BJ (cell line): ENCODE data around the gene HNRNPU. TPM values are rescaled to one million over a fixed set of nuclear protein-coding genes. Genes with fewer than 3 reads are reported as not detected.

Experiments used
- CTCF ChIA-PET: fragments of 350-600 bp; formaldehyde crosslinking; extraction: SDS; loops from one replicate; lab custom pipeline; 2021; ENCODE audit warnings: antibody characterized with exemption, inconsistent platforms; lab: Yijun Ruan, JAX
- POLR2A ChIA-PET: fragments of 300-600 bp; sonication (Branson Sonifier 250); formaldehyde crosslinking; extraction: SDS; loops from one replicate; lab custom pipeline; 2021; ENCODE audit warnings: antibody characterized with exemption; lab: Charles Lee
- DNase-seq: peaks from one replicate; pipeline ENCODE4 v3.0.0-alpha.2; 2011; ENCODE audit warnings: low read depth
- H3K27me3 ChIP-seq: 2 replicates; pipeline ENCODE4 v1.6.0; 2011; ENCODE audit warnings: low read length; ENCODE audit not compliant: control insufficient read depth, insufficient read depth
- H3K36me3 ChIP-seq: 2 replicates; pipeline ENCODE4 v1.5.1; 2011; ENCODE audit warnings: low read length; ENCODE audit not compliant: control insufficient read depth, insufficient read depth
- H3K4me3 ChIP-seq: 2 replicates; pipeline ENCODE4 v1.5.1; 2011; ENCODE audit warnings: low read depth, mild to moderate bottlenecking, control low read depth, low read length
- polyA plus RNA-seq: library from polyadenylated mRNA; depleted of rRNA; stranded (reverse); fragments of >200 nt; gene quantifications from 2 replicates; pipeline ENCODE4 v1.2.3, GENCODE V29; 2011
- TF ChIP-seq, protein P1 (sequence below): IDR thresholded peaks from 2 replicates; pipeline ENCODE4 v1.5.1; 2011; ENCODE audit warnings: low read depth, mild to moderate bottlenecking, control low read depth, inconsistent platforms, low read length, moderate library complexity; ENCODE audit not compliant: insufficient read depth

HNRNPU gene
- polyA plus RNA-seq, 1 experiment: 72.8 TPM

DNA sequence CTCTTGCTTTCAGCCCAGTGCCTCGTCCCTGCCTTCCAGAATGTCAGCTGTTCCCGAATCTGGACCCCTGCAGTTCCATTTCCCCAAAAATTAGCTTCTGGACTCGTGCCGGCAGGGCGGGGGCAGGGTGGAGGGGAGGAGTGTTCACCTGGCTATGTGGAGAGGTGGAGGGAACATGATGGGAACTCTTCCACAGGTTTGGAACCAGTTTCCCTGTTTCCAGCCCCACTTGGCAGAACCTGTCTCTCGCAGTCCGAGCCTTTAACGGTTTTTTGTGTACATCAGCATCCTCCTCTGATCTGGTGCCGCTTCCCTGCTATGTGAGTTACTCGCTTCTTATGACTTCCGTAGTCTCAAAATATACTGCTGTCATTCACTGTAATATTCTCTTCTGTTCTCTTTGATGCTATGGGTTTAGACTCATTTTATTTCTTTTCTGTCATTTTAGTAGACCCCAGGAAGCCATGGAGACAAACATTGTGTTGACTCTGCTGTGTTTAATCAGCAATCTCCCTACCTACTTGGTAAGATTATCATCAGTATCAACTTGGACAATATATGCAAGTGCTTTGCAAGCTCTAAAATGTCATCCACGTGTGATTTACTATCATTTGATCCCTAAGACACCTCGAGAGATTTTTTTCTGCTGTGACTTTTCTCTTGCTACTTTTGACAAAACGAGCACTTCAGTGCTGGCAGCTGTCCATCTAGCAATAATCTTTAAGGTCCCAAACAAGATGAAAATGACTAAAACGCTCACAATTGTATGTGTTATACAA is 33.3 kb upstream of the HNRNPU start:
- POLR2A ChIA-PET: no interaction called here
- CTCF ChIA-PET: no interaction called here

DNA sequence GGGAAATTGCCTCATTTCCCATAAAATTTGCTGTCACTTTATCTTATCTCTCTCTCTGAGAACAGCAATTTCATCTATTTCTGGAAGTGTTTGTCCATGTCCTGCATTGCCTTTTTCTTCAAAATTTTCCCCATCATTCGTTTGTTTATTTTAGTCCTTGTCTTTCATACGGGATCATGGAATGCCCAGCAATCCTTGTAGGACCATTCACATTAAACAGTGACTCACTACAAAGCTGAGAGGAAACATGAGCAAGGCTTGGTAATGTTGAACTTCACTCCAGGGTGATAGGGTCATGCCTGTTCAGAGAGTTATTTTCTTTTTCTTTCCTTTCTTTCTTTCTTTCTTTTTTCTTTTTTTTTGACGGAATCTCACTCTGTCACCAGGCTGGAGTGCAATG is 32.2 kb upstream of the HNRNPU start:
- no peaks in the 10 kb centered on the region for H3K36me3 ChIP-seq
- no peak overlapping the region for H3K4me3 ChIP-seq
- no peaks in the 10 kb centered on the region for H3K27me3 ChIP-seq
- ChIA-PET CTCF (no interaction called here), POLR2A (no interaction called here)
- TF ChIP-seq, protein P1, sequence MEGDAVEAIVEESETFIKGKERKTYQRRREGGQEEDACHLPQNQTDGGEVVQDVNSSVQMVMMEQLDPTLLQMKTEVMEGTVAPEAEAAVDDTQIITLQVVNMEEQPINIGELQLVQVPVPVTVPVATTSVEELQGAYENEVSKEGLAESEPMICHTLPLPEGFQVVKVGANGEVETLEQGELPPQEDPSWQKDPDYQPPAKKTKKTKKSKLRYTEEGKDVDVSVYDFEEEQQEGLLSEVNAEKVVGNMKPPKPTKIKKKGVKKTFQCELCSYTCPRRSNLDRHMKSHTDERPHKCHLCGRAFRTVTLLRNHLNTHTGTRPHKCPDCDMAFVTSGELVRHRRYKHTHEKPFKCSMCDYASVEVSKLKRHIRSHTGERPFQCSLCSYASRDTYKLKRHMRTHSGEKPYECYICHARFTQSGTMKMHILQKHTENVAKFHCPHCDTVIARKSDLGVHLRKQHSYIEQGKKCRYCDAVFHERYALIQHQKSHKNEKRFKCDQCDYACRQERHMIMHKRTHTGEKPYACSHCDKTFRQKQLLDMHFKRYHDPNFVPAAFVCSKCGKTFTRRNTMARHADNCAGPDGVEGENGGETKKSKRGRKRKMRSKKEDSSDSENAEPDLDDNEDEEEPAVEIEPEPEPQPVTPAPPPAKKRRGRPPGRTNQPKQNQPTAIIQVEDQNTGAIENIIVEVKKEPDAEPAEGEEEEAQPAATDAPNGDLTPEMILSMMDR: no peak
- no peak for DNase-seq

More for the DNA sequence above, 33.3 kb upstream of the HNRNPU start:
- no peak overlapping the region for H3K4me3 ChIP-seq
- TF ChIP-seq, protein P1: no peak
- no peaks in the 10 kb centered on the region for H3K36me3 ChIP-seq
- no peaks in the 10 kb centered on the region for H3K27me3 ChIP-seq
- no peak for DNase-seq

DNA sequence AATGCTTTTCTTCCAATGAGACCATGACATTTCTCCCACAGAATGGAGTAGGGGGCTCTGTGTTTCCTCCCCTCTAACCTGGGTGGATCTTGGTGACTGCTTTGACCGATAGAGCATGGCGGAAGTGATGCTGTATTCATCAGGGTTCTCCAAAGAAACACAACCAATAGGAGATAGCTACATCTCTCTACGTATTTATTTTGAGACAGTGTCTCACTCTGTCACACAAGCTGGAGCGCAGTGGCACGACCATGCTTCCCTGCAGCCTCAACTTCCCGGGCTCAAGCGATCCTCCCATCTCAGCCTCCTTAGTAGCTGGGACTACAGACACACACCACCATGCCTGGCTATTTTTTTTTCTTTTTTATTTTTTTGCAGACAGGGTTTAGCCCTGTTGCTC is 29.5 kb upstream of the HNRNPU start:
- TF ChIP-seq, protein P1: no peak
- no peaks in the 10 kb centered on the region for H3K27me3 ChIP-seq
- H3K4me3 ChIP-seq: no peak overlapping the region
- POLR2A ChIA-PET: no interaction called here
- H3K36me3 ChIP-seq: no peaks in the 10 kb centered on the region
- CTCF ChIA-PET: interaction anchor here (0.6 kb wide), 1 partner anchor 60 kb away, joined by 3 read pairs; no protein-coding TSS in a partner anchor
- DNase-seq: no peak

DNA sequence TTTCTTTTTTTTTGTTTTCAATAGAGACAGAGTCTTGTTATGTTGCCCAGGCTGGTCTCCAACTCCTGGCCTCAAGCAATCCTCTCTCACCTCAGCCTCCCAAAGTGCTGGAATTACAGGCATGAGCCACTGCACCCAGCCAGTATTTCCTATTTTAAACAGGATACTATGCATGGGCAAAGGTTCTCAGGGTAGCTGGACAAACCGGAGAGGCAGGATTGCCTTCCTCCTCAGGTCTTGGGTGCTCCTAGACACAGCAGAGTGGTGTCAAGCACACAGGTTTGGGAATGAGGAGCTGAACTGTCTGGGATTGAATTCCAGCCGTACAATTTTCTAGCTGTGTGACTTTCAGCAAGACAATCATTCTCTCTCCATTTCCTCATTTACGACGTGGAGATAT is 22.9 kb upstream of the HNRNPU start:
- ChIA-PET POLR2A (no interaction called here), CTCF (no interaction called here)
- H3K36me3 ChIP-seq: no peaks in the 10 kb centered on the region
- no peak for DNase-seq
- H3K4me3 ChIP-seq: no peak overlapping the region
- TF ChIP-seq, protein P1: no peak
- no peaks in the 10 kb centered on the region for H3K27me3 ChIP-seq

DNA sequence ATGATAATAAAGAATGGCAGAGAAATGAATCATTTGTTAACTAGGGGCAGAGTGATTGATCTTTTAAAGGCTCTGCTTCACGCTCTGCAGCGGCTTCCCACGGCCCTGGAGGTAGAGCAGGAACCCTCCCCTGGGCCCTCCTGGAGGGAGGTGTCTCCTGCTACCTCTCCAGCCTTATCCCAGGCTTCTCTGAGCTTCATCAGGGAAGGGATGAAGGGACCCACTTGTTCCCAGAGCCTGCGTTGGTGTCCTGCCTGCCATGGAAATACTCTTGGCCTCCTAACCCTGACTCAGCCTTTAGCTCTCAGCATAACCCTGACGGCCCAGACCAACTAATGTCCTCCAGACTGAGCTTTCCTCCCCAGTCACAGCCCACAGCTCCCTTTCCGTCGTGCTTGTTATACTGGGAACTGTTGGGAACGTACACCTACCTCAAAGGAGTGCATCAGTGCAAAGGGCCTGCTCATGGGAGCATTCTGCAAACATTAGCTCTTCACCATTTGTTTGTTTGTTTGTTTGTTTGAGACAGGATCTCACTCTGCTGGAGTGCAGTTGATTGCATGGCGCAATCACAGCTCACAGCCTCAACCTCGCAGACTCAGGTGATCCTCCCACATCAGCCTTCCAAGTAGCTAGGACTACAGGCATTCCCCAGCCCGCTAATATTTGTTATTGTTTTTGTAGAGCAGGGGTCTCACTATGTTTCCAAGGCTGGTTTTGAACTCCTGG is 17.4 kb upstream of the HNRNPU start:
- Histone ChIP-seq H3K4me3 (no peak overlapping the region), H3K27me3 (no peaks in the 10 kb centered on the region), H3K36me3 (no peaks in the 10 kb centered on the region)
- ChIA-PET CTCF (no interaction called here), POLR2A (no interaction called here)
- TF ChIP-seq, protein P1: no peak
- no peak for DNase-seq
